Panc1 (cell line): Measurements from ENCODE around the gene BANF2.

ENCODE experiments used
- CTCF ChIP-seq: fragments of 450-650 bp; IDR thresholded peaks from 2 replicates; pipeline ENCODE4 v1.5.1; 2017; ENCODE audit warnings: mild to moderate bottlenecking
- POLR2AphosphoS5 ChIP-seq: IDR thresholded peaks from 2 replicates; pipeline ENCODE4 v1.6.1; 2012; ENCODE audit warnings: mild to moderate bottlenecking, low read depth, low read length, moderate library complexity
- SIN3A ChIP-seq: IDR thresholded peaks from 2 replicates; pipeline ENCODE4 v1.6.1; 2012; ENCODE audit warnings: low read depth, mild to moderate bottlenecking, low read length, moderate library complexity, borderline replicate concordance; ENCODE audit not compliant: insufficient read depth
- TCF7L2 ChIP-seq: IDR thresholded peaks from 2 replicates; pipeline ENCODE4 v1.6.1; 2011; ENCODE audit warnings: mild to moderate bottlenecking, low read depth, low read length, inconsistent platforms
- TF ChIP-seq, protein P1 (sequence below), 2 experiments: IDR thresholded peaks; 2 replicates each; pipeline ENCODE4 v1.6.1; 2011 to 2012; ENCODE audit warnings: low read depth in 2 of 2, control low read depth in 1 of 2, low read length in 1 of 2, mild to moderate bottlenecking in 1 of 2, moderate library complexity in 1 of 2; ENCODE audit not compliant: insufficient read depth in 1 of 2

DNA sequence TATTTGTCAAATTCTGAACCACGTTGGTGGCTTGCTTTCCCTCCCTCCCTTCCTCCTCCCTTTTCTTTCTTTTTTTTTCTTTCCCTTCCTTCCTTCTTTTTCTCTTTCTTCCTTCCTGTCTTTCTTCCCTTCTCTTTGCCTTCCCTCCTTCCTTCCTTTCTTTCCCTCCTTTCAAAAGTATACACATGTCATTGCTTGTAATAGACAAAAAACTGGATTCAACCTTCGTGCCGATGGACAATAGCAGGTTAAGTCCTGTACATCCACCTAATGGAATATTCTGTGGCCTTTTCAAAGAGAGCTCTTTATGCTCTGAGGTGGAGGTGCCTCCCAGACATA, 72.2 kb downstream of the BANF2 start:
- TF ChIP-seq SIN3A, result no peak
- TF ChIP-seq CTCF, result no peak
- TF ChIP-seq, protein P1, sequence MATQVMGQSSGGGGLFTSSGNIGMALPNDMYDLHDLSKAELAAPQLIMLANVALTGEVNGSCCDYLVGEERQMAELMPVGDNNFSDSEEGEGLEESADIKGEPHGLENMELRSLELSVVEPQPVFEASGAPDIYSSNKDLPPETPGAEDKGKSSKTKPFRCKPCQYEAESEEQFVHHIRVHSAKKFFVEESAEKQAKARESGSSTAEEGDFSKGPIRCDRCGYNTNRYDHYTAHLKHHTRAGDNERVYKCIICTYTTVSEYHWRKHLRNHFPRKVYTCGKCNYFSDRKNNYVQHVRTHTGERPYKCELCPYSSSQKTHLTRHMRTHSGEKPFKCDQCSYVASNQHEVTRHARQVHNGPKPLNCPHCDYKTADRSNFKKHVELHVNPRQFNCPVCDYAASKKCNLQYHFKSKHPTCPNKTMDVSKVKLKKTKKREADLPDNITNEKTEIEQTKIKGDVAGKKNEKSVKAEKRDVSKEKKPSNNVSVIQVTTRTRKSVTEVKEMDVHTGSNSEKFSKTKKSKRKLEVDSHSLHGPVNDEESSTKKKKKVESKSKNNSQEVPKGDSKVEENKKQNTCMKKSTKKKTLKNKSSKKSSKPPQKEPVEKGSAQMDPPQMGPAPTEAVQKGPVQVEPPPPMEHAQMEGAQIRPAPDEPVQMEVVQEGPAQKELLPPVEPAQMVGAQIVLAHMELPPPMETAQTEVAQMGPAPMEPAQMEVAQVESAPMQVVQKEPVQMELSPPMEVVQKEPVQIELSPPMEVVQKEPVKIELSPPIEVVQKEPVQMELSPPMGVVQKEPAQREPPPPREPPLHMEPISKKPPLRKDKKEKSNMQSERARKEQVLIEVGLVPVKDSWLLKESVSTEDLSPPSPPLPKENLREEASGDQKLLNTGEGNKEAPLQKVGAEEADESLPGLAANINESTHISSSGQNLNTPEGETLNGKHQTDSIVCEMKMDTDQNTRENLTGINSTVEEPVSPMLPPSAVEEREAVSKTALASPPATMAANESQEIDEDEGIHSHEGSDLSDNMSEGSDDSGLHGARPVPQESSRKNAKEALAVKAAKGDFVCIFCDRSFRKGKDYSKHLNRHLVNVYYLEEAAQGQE (IDR thresholded peaks at IDR 0.05; ENCODE audit: insufficient read depth in 1 of 2, low read depth in 2 of 2, low read length in 1 of 2), result no peak
- no peak for TF ChIP-seq POLR2AphosphoS5
- no peak for TF ChIP-seq TCF7L2
